ENCODE measurements around the gene CAMK2A.

DNA sequence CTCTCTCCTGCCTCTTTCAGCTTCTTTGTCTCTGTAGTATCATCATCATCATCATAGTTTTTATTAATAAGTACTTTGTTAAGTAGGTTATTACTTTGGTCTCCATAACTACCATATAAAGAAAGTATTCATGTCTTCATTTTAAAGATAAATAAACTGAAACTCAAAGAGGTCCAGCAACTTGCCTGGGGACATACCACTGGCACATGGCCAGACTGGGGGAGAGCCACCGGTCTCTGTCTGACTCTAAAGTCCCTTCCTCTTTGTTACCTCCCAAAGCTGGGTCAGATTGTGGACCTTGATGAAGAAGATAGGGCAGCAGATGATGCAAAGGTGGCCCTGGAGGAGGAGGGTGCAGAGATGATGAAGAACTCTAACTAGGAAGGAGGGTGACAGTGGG is 114.5 kb downstream of the CAMK2A start:
- TF ChIP-seq, protein P1, sequence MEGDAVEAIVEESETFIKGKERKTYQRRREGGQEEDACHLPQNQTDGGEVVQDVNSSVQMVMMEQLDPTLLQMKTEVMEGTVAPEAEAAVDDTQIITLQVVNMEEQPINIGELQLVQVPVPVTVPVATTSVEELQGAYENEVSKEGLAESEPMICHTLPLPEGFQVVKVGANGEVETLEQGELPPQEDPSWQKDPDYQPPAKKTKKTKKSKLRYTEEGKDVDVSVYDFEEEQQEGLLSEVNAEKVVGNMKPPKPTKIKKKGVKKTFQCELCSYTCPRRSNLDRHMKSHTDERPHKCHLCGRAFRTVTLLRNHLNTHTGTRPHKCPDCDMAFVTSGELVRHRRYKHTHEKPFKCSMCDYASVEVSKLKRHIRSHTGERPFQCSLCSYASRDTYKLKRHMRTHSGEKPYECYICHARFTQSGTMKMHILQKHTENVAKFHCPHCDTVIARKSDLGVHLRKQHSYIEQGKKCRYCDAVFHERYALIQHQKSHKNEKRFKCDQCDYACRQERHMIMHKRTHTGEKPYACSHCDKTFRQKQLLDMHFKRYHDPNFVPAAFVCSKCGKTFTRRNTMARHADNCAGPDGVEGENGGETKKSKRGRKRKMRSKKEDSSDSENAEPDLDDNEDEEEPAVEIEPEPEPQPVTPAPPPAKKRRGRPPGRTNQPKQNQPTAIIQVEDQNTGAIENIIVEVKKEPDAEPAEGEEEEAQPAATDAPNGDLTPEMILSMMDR (optimal IDR thresholded peaks at IDR 0.05 in 1 of 3, IDR thresholded peaks at IDR 0.05 in 1 of 3, conservative IDR thresholded peaks at IDR 0.05 in 1 of 3; ENCODE audit: extremely low read depth in 1 of 3, insufficient read depth in 2 of 3, low read length in 3 of 3) = no peak
- no peak for TF ChIP-seq EZH2 (IDR thresholded peaks at IDR 0.05; ENCODE audit: low read length)
